IgD-negative memory B cell (primary cell): Measurements from ENCODE around the gene AKAP6. TPM values are rescaled to one million over a fixed set of nuclear protein-coding genes. Genes with fewer than 3 reads are reported as not detected.

Source experiments
- H3K27ac Mint-ChIP-seq, 3 donors: one replicate each; pipeline ENCODE4 v1.8.0; 2020 to 2022; ENCODE audit warnings: mild to moderate bottlenecking in 3 of 3, mixed read lengths in 3 of 3, moderate library complexity in 1 of 3
- H3K27me3 Mint-ChIP-seq: one replicate; pipeline ENCODE4 v1.8.0; 2021; ENCODE audit warnings: mixed read lengths
- H3K36me3 Mint-ChIP-seq: one replicate; pipeline ENCODE4 v1.8.0; 2020; ENCODE audit warnings: mild to moderate bottlenecking, mixed read lengths
- H3K4me1 Mint-ChIP-seq, 3 donors: one replicate each; pipeline ENCODE4 v1.8.0; 2020 to 2022; ENCODE audit warnings: mixed read lengths in 3 of 3, mild to moderate bottlenecking in 1 of 3
- H3K4me3 Mint-ChIP-seq, 4 donors: one replicate each; pipeline ENCODE4 v1.8.0; 2020 to 2022; ENCODE audit warnings: mild to moderate bottlenecking in 4 of 4, mixed read lengths in 4 of 4, moderate library complexity in 3 of 4
- H3K9me3 Mint-ChIP-seq, 3 donors: one replicate each; pipeline ENCODE4 v1.8.0; 2020 to 2021; ENCODE audit warnings: mixed read lengths in 3 of 3, mild to moderate bottlenecking in 1 of 3
- polyA plus RNA-seq: library from polyadenylated mRNA; unstranded; fragments of 300-500 nt; fragmentation: Illumina TruSeq; gene quantifications from one replicate; pipeline ENCODE4 v1.2.3, GENCODE V29; 2021

The AKAP6 gene
- polyA plus RNA-seq, 1 donor from 2014 or later, result 1.9 TPM

- Mint-ChIP-seq H3K4me3 (no peak overlapping the region), H3K9me3 (peaks cover 0 to 8% (median 6%) of the 10 kb centered on the region in 3 donors), H3K4me1 (no peaks in the 10 kb centered on the region), H3K27ac (no peak overlapping the region), H3K36me3 (peaks cover 8% of the 10 kb centered on the region), H3K27me3 (no peaks in the 10 kb centered on the region)
Observed at GRCh38 chr14:32426028-32426427, 96.9 kb downstream of the AKAP6 start.

- Mint-ChIP-seq H3K27me3 (no peaks in the 10 kb centered on the region), H3K9me3 (peaks cover 0 to 8% (median 6%) of the 10 kb centered on the region in 3 donors), H3K4me3 (no peak overlapping the region), H3K36me3 (peaks cover 8% of the 10 kb centered on the region), H3K4me1 (no peaks in the 10 kb centered on the region), H3K27ac (no peak overlapping the region)
Observed at GRCh38 chr14:32426586-32427388, 97.7 kb downstream of the AKAP6 start.

GRCh38 chr14:32427726-32428528 is 98.8 kb downstream of the AKAP6 start:
- peaks cover 0 to 3% (median 0%) of the 10 kb centered on the region in 3 donors for H3K4me1 Mint-ChIP-seq
- no peaks in the 10 kb centered on the region for H3K27me3 Mint-ChIP-seq
- no peak overlapping the region for H3K27ac Mint-ChIP-seq
- no peak overlapping the region for H3K4me3 Mint-ChIP-seq
- peaks cover 5% of the 10 kb centered on the region for H3K36me3 Mint-ChIP-seq
- peaks cover 0 to 4% (median 2%) of the 10 kb centered on the region in 3 donors for H3K9me3 Mint-ChIP-seq

- H3K27ac Mint-ChIP-seq, result no peak overlapping the region
Observed at GRCh38 chr14:32428875-32429274, 99.8 kb downstream of the AKAP6 start.

GRCh38 chr14:32430326-32430725 is 101.2 kb downstream of the AKAP6 start:
- H3K9me3 Mint-ChIP-seq, result no peaks in the 10 kb centered on the region
- peaks cover 0 to 8% (median 5%) of the 10 kb centered on the region in 3 donors for H3K4me1 Mint-ChIP-seq
- H3K4me3 Mint-ChIP-seq, result no peak overlapping the region
- H3K27ac Mint-ChIP-seq, result no peak overlapping the region
- peaks cover 3% of the 10 kb centered on the region for H3K36me3 Mint-ChIP-seq
- H3K27me3 Mint-ChIP-seq, result no peaks in the 10 kb centered on the region

More at GRCh38 chr14:32428875-32429274, 99.8 kb downstream of the AKAP6 start:
- Mint-ChIP-seq H3K4me1 (peaks cover 0 to 8% (median 0%) of the 10 kb centered on the region in 3 donors), H3K36me3 (peaks cover 3% of the 10 kb centered on the region), H3K4me3 (no peak overlapping the region), H3K9me3 (peaks cover 0 to 3% (median 0%) of the 10 kb centered on the region in 3 donors), H3K27me3 (no peaks in the 10 kb centered on the region)

- H3K9me3 Mint-ChIP-seq, result no peaks in the 10 kb centered on the region
- H3K4me3 Mint-ChIP-seq, result peak overlapping the region in 3 of 4 donors; percentile 8 to 28 (median 27)
- no peaks in the 10 kb centered on the region for H3K27me3 Mint-ChIP-seq
- no peaks in the 10 kb centered on the region for H3K36me3 Mint-ChIP-seq
- peaks cover 0 to 9% (median 5%) of the 10 kb centered on the region in 3 donors for H3K4me1 Mint-ChIP-seq
- no peak overlapping the region for H3K27ac Mint-ChIP-seq
Observed at GRCh38 chr14:32432813-32433538, 103.9 kb downstream of the AKAP6 start.

- H3K36me3 Mint-ChIP-seq, result no peaks in the 10 kb centered on the region
- H3K4me3 Mint-ChIP-seq, result peak overlapping the region in 1 of 4 donors; percentile 8
- no peaks in the 10 kb centered on the region for H3K27me3 Mint-ChIP-seq
- peaks cover 0 to 13% (median 13%) of the 10 kb centered on the region in 3 donors for H3K4me1 Mint-ChIP-seq
- H3K27ac Mint-ChIP-seq, result no peak overlapping the region
- H3K9me3 Mint-ChIP-seq, result no peaks in the 10 kb centered on the region
Observed at GRCh38 chr14:32434180-32434579, 105.1 kb downstream of the AKAP6 start.

- Mint-ChIP-seq H3K27ac (no peak overlapping the region), H3K4me3 (peak overlapping the region in 1 of 4 donors; percentile 18), H3K9me3 (peaks cover 0 to 3% (median 0%) of the 10 kb centered on the region in 3 donors), H3K36me3 (no peaks in the 10 kb centered on the region), H3K27me3 (no peaks in the 10 kb centered on the region), H3K4me1 (peaks cover 0 to 13% (median 13%) of the 10 kb centered on the region in 3 donors)
Observed at GRCh38 chr14:32434880-32435279, 105.8 kb downstream of the AKAP6 start.

- Mint-ChIP-seq H3K36me3 (no peaks in the 10 kb centered on the region), H3K4me1 (peaks cover 0 to 13% (median 13%) of the 10 kb centered on the region in 3 donors), H3K9me3 (peaks cover 0 to 3% (median 0%) of the 10 kb centered on the region in 3 donors), H3K27me3 (no peaks in the 10 kb centered on the region), H3K27ac (no peak overlapping the region), H3K4me3 (peak overlapping the region in 1 of 4 donors; percentile 68)
Observed at GRCh38 chr14:32435411-32435810, 106.3 kb downstream of the AKAP6 start.

- H3K9me3 Mint-ChIP-seq, result peaks cover 0 to 3% (median 0%) of the 10 kb centered on the region in 3 donors
- H3K4me3 Mint-ChIP-seq, result no peak overlapping the region
- peaks cover 0 to 13% (median 13%) of the 10 kb centered on the region in 3 donors for H3K4me1 Mint-ChIP-seq
- no peaks in the 10 kb centered on the region for H3K36me3 Mint-ChIP-seq
- no peak overlapping the region for H3K27ac Mint-ChIP-seq
- H3K27me3 Mint-ChIP-seq, result no peaks in the 10 kb centered on the region
Observed at GRCh38 chr14:32436993-32437392, 107.9 kb downstream of the AKAP6 start.

- H3K27ac Mint-ChIP-seq, result no peak overlapping the region
- H3K4me1 Mint-ChIP-seq, result peaks cover 0 to 13% (median 6%) of the 10 kb centered on the region in 3 donors
Observed at GRCh38 chr14:32438517-32438916, 109.4 kb downstream of the AKAP6 start.

GRCh38 chr14:32443890-32444661 is 115.0 kb downstream of the AKAP6 start:
- no peak overlapping the region for H3K27ac Mint-ChIP-seq

More at GRCh38 chr14:32438517-32438916, 109.4 kb downstream of the AKAP6 start:
- H3K4me3 Mint-ChIP-seq, result no peak overlapping the region
- H3K9me3 Mint-ChIP-seq, result peaks cover 0 to 3% (median 0%) of the 10 kb centered on the region in 3 donors
- H3K27me3 Mint-ChIP-seq, result no peaks in the 10 kb centered on the region
- peaks cover 2% of the 10 kb centered on the region for H3K36me3 Mint-ChIP-seq

GRCh38 chr14:32447371-32447770 is 118.3 kb downstream of the AKAP6 start:
- no peak overlapping the region for H3K27ac Mint-ChIP-seq
- no peak overlapping the region for H3K4me3 Mint-ChIP-seq
- no peaks in the 10 kb centered on the region for H3K4me1 Mint-ChIP-seq
- no peaks in the 10 kb centered on the region for H3K27me3 Mint-ChIP-seq
- H3K9me3 Mint-ChIP-seq, result no peaks in the 10 kb centered on the region
- peaks cover 2% of the 10 kb centered on the region for H3K36me3 Mint-ChIP-seq

More at GRCh38 chr14:32443890-32444661, 115.0 kb downstream of the AKAP6 start:
- peaks cover 2% of the 10 kb centered on the region for H3K36me3 Mint-ChIP-seq
- H3K27me3 Mint-ChIP-seq, result no peaks in the 10 kb centered on the region
- peaks cover 0 to 3% (median 0%) of the 10 kb centered on the region in 3 donors for H3K9me3 Mint-ChIP-seq
- H3K4me3 Mint-ChIP-seq, result no peak overlapping the region
- no peaks in the 10 kb centered on the region for H3K4me1 Mint-ChIP-seq

GRCh38 chr14:32449648-32450047 is 120.5 kb downstream of the AKAP6 start:
- Mint-ChIP-seq H3K4me1 (no peaks in the 10 kb centered on the region), H3K27ac (no peak overlapping the region), H3K4me3 (no peak overlapping the region), H3K27me3 (no peaks in the 10 kb centered on the region), H3K36me3 (no peaks in the 10 kb centered on the region), H3K9me3 (no peaks in the 10 kb centered on the region)
